Lower lobe of right lung (tissue), 2 donors: ENCODE measurements around the gene DDX41. TPM values are rescaled to one million over a fixed set of nuclear protein-coding genes. Genes with fewer than 3 reads are reported as not detected.

Experiments
- ATAC-seq, 2 donors: fragments of 200-7000 bp; cut with Tn5 transposase; one replicate each; pipeline ENCODE4 v1.9.1; 2020 to 2022; ENCODE audit warnings: mild to moderate bottlenecking in 2 of 2, moderate library complexity in 2 of 2
- DNase-seq: peaks from one replicate; pipeline ENCODE4 v3.0.0-alpha.2; 2020
- H3K27ac ChIP-seq: fragments of 200-600 bp; one replicate; pipeline ENCODE4 v1.8.0; 2022
- H3K27me3 ChIP-seq: fragments of 200-600 bp; one replicate; pipeline ENCODE4 v1.8.0; 2022; ENCODE audit warnings: low read depth
- H3K36me3 ChIP-seq: fragments of 200-600 bp; one replicate; pipeline ENCODE4 v1.8.0; 2022; ENCODE audit warnings: mild to moderate bottlenecking
- H3K4me1 ChIP-seq: fragments of 200-600 bp; one replicate; pipeline ENCODE4 v1.8.0; 2022
- H3K4me3 ChIP-seq: fragments of 200-600 bp; one replicate; pipeline ENCODE4 v1.8.0; 2022; ENCODE audit warnings: mild to moderate bottlenecking
- H3K9me3 ChIP-seq: fragments of 200-600 bp; one replicate; pipeline ENCODE4 v1.8.0; 2022
- CTCF ChIP-seq: fragments of 200-600 bp; IDR thresholded peaks from one replicate; pipeline ENCODE4 v1.8.0; 2022; ENCODE audit warnings: antibody characterized with exemption, mild to moderate bottlenecking
- intact Hi-C: fragments of 100-400 bp; cut with DNase I; formaldehyde crosslinking; loops from one replicate; pipeline ENCODE4 v1.11.0; 2022
- total RNA-seq: library from RNA; stranded (reverse); fragmentation: NEBNext Ultra II Directional; extraction: Animal tissue kit (Norgen Biotek cat#: 25700); gene quantifications from one replicate; pipeline ENCODE4 v1.2.1, GENCODE V29; 2021
- donor health status: DM: no; HTN: yes; CAD: no; lungs with severe emphysema.

DDX41 gene
- total RNA-seq, 1 donor from 2014 or later = 69.4 TPM

- H3K4me3 ChIP-seq = no peak overlapping the region
- ATAC-seq (no peak), DNase-seq (no peak)
- H3K9me3 ChIP-seq = no peaks in the 10 kb centered on the region
- no peak for TF ChIP-seq CTCF
- H3K27ac ChIP-seq = no peak overlapping the region
- H3K4me1 ChIP-seq = peaks cover 27% of the 10 kb centered on the region
- no peaks in the 10 kb centered on the region for H3K27me3 ChIP-seq
- peaks cover 9% of the 10 kb centered on the region for H3K36me3 ChIP-seq
- intact Hi-C loops = no loop called here
Observed at GRCh38 chr5:177504086-177505056, 12.4 kb downstream of the DDX41 start.

GRCh38 chr5:177503351-177504085 is 13.2 kb downstream of the DDX41 start:
- H3K27ac ChIP-seq = no peak overlapping the region
- peaks cover 24% of the 10 kb centered on the region for H3K4me1 ChIP-seq
- peaks cover 9% of the 10 kb centered on the region for H3K36me3 ChIP-seq
- intact Hi-C loops = no loop called here
- H3K9me3 ChIP-seq = no peaks in the 10 kb centered on the region
- TF ChIP-seq CTCF = no peak
- ATAC-seq = no peak
- H3K4me3 ChIP-seq = no peak overlapping the region
- no peaks in the 10 kb centered on the region for H3K27me3 ChIP-seq
- DNase-seq = no peak

- no peaks in the 10 kb centered on the region for H3K27me3 ChIP-seq
- peaks cover 9% of the 10 kb centered on the region for H3K36me3 ChIP-seq
- ATAC-seq (no peak), DNase-seq (no peak)
- peaks cover 30% of the 10 kb centered on the region for H3K4me1 ChIP-seq
- no peak for TF ChIP-seq CTCF
- H3K9me3 ChIP-seq = no peaks in the 10 kb centered on the region
- intact Hi-C loops = no loop called here
- no peak overlapping the region for H3K27ac ChIP-seq
- no peak overlapping the region for H3K4me3 ChIP-seq
Observed at GRCh38 chr5:177502886-177503285, 13.9 kb downstream of the DDX41 start.

- H3K9me3 ChIP-seq = no peaks in the 10 kb centered on the region
- ATAC-seq = no peak
- no peak for DNase-seq
- H3K27ac ChIP-seq = no peak overlapping the region
- H3K36me3 ChIP-seq = peaks cover 9% of the 10 kb centered on the region
- peaks cover 26% of the 10 kb centered on the region for H3K4me1 ChIP-seq
- no peak overlapping the region for H3K4me3 ChIP-seq
- TF ChIP-seq CTCF = no peak
- intact Hi-C loops = no loop called here
- H3K27me3 ChIP-seq = no peaks in the 10 kb centered on the region
Observed at GRCh38 chr5:177501874-177502678, 14.7 kb downstream of the DDX41 start.
